Measurements from ENCODE around the gene EMID1.

DNA sequence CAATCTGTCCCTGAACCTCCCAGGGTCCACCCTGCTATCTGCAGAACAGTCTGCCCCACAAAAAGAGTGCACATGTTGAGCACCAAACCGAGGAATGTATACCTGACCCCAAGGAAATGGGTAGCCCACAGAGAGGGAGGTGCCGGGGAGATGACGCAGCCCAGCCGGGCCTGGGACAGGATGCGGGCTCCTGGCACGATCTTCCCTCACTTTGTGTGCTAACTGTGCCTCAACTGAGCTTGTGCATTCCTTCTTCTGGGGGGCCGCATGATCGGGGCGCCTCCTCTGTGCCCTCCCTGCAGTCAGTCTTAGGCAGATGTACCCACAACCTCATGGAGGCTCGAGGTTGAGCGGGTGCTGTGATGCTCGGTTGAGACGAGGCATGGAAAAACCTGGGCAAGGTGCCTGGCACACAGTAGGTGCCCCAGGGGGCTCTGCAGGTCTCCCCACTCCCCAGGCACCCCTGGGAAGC is 103.1 kb downstream of the EMID1 start:
- TF ChIP-seq, protein P1, sequence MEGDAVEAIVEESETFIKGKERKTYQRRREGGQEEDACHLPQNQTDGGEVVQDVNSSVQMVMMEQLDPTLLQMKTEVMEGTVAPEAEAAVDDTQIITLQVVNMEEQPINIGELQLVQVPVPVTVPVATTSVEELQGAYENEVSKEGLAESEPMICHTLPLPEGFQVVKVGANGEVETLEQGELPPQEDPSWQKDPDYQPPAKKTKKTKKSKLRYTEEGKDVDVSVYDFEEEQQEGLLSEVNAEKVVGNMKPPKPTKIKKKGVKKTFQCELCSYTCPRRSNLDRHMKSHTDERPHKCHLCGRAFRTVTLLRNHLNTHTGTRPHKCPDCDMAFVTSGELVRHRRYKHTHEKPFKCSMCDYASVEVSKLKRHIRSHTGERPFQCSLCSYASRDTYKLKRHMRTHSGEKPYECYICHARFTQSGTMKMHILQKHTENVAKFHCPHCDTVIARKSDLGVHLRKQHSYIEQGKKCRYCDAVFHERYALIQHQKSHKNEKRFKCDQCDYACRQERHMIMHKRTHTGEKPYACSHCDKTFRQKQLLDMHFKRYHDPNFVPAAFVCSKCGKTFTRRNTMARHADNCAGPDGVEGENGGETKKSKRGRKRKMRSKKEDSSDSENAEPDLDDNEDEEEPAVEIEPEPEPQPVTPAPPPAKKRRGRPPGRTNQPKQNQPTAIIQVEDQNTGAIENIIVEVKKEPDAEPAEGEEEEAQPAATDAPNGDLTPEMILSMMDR (IDR thresholded peaks at IDR 0.05; ENCODE audit: low read depth, low read length), result no peak
- TF ChIP-seq POLR2A (IDR thresholded peaks at IDR 0.05; ENCODE audit: extremely low read depth, insufficient read length) (no peak), MYC (IDR thresholded peaks at IDR 0.05; ENCODE audit: low read depth, low read length) (no peak)
- TF ChIP-seq, protein P2, sequence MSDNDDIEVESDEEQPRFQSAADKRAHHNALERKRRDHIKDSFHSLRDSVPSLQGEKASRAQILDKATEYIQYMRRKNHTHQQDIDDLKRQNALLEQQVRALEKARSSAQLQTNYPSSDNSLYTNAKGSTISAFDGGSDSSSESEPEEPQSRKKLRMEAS (IDR thresholded peaks at IDR 0.05; ENCODE audit: low read depth, low read length), result no peak

Data from NB4 (cell line).